NCI-H2196 (cell line): ENCODE results near the gene CPNE9.

Experiments
- DNase-seq: peaks from one replicate; lab custom pipeline; 2025; ENCODE audit not compliant: unreplicated experiment; lab: John Stamatoyannopoulos, UW

Gene CPNE9, protein sequence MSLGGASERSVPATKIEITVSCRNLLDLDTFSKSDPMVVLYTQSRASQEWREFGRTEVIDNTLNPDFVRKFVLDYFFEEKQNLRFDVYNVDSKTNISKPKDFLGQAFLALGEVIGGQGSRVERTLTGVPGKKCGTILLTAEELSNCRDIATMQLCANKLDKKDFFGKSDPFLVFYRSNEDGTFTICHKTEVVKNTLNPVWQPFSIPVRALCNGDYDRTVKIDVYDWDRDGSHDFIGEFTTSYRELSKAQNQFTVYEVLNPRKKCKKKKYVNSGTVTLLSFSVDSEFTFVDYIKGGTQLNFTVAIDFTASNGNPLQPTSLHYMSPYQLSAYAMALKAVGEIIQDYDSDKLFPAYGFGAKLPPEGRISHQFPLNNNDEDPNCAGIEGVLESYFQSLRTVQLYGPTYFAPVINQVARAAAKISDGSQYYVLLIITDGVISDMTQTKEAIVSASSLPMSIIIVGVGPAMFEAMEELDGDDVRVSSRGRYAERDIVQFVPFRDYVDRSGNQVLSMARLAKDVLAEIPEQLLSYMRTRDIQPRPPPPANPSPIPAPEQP

DNA sequence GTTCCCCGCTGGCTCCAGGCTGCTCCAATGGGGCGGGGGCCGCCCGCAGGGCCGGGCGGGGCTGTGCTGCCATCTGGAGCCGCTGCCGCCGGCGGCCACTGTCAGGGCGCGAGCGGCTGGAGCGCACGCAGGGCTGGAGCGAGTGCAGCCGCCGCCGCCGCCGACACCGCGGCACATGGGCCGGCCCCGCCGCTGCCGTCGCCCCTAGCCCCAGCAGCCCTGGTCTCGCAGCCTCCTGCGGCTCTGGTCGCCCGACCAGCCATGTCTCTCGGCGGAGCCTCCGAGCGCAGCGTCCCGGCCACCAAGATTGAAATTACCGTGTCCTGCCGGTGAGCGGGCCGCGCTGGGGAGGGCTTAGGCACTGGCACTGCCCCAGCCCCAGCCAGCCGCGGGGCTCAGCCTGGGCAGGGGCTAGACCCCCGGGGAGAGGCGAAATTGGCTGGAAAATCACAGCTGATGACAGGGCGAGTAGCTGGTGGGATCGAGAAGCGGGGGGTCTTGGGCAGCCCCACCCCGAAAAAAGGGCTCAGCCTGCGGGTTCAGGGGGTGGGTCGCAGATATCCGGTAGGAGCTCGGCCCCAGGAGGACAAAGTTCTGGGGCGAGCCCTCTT is at the start of gene CPNE9:
CPNE9 (plus strand) TSS at position 98 of the 611 bp plus-strand sequence; CDS start at position 262, 164 bp downstream.
- no peak for DNase-seq

DNA sequence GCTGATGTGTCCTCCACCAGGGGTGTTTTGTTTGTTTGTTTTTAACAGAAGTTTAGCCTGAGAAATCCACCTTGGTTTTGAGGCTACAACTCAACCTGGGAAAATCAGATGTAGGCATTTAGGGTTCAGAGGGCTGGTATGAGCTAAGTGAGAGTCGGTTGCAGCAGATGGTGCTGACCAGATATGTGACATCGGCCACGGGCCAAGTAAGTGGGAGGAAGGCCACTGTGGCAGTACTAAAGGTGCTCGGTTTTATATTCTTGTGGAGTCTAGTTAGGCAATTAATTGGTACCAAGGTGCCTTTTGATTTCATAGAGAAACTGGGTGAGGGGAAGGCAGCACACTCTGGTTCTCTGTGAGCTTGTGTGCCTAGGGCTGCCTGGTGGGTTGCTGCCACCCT is 43.8 kb upstream of the CPNE9 start:
- DNase-seq, result no peak

DNA sequence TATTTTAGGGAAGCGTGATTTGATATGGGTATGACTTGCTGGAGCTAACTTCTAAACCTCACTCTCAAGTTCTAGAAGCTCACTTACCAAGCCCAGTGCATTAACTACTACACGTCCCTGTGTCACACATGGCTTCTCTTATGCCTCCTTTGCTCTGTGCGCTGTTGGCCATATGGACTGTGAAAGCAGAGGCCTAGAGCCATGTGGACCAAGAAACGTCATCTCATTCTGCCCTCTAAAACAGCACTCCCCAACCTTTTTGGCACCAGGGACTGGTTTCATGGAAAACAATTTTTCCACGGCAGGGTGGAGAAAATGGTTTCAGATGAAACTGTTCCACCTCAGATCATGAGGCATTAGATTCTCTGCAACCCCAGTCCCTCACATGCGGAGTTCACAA is 42.7 kb upstream of the CPNE9 start:
- DNase-seq, result no peak

DNA sequence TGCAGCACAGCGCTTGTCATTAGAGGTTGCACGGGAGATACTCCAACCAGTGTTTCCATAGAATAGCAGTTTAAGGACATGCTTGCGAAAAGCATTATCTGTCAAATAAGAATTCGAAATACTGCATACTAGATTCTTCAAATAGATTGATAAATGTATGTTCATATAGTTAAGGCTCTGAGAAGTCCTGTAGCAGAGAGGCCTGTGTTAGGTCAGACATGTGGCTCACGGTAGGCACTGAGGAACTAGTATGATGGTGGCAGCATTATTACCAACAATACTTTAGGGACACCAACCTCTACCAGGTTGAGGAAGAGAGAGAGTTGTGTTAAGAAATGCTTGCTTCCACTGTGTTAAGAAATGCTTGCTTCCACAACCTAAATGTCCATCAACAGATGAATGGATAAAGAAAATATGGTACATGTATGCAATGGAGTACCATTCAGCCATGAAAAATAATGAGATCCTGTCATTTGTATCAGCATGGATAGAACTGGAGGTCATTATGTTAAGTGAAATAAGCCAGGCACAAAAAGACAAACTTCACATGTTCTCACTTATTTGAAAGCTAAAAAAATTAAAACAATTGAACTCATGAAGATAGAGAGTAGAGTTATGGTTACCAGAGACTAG is 39.4 kb upstream of the CPNE9 start:
- no peak for DNase-seq

DNA sequence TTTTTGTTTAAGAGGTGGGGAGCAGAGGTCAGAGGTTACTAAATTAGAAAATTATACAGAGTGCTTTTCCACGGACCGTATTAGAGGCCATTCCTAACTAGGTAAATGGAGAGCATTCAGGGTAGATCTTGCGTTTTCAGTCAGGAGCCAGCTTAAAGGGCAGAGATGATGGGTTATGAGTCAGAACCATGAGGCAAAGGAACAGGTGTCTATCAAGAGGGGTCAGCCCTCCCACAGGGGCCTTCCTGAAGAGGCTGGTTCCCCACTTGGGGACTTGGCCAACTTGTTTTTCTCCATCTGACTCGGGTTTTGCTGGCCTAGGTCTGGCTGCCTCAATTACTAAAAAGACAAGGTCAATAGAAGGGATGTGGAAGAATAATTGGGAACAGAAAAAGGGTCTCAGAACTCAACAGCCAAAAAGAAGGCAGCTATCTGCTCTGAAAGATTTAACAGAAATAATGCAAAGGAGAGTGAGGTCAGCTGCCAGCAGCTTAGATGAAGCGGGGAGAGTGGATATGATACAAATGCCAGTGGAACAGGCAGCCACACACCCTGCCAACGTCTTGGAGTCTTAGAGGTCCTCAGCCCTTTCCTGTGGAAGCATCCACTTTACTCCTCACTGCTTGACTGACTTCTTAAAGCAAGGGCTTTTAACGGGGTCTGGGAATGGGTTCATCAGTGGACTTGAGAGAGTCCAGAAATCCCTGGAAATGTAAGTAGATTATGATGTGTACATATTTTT is 36.8 kb upstream of the CPNE9 start:
- DNase-seq, result no peak

DNA sequence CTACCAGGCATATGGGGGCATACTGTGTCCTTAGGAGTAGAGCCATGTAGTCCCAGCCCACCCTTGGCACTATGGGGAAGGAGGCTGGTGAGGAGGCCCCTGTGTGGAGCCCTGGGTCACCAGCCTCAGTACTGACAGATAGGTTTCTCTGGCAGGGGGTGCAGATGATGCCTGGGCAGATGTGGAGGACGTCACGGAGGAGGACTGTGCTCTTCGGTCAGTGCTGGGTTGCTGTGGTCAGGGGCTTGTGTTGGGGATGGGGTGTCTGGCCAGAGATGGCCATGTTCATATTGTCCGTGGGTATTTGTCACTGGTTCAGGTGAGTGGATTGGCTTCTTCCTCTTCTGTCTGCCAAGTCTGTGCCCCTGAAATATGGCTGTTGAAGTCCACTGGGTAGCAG is 34.4 kb upstream of the CPNE9 start:
- DNase-seq, result no peak

DNA sequence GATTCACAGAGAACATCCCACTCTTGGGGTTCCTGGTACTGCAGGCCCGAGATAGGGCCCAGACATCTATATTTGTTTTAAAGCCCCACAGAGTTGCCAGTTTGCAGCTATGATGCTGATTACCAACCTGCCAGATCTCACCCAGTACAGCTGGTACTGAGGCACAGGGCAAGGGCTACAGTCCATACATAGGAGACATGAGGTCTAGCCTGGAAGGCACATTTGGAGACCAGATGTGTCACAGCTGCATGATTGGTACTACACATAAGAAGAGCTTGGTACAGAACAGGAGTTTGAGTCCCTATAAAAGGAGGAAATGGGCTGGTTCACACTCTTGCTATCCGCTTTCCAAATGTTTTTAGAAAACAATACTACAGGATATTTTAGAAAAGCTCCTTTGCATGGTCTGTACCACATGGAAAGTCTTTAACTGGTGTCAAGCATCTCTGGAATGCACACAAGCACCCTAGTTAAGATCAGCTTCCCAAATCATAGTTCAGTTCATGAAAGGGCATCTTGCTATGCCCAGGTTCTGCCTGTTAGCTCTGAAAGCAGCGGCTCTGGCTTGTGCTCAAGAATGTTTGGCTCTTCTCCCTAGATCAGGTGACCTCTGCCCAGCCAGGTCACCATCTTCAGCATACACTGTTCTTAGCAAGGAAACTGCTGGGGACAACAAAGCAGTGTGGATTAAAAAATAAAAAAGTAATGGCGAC is 33.8 kb upstream of the CPNE9 start:
- no peak for DNase-seq

DNA sequence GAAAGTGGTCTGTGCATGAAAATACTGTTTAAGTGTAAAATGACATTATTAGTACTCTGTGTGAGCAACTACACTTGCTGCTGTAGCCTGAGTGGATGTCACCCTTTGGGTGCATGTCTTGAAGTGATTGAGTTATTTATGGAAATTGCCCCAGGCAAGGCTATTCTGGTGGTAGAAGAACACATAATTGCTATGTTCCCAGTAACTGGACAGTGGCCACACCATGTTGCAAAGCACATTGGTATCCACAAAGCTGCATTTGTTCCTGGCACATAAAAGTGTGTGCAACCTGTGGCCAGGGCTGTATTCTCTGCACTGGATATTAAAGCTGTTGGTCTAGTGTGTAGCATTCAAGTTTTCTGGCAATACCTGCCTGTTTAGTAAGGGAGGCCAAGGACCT is 30.6 kb upstream of the CPNE9 start:
- no peak for DNase-seq

DNA sequence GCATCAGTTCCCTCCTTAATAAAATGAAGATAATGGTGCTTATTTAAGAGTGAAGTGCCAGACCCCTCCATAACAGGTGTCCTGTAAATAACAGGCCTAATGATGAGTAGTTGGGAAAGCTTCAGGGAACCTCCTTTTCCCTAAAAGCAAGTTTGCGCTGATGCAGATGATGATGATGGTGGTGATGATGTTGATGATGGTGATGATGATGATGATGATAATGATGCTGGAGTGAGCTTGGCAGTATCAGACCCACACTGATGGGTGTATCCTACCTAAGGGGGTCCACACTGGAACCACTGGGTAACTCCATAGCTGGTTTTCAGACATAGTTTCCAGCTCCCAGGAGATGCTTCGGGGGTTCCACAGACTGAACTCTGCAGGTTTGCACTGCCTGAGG is 29.9 kb upstream of the CPNE9 start:
- DNase-seq, result no peak

DNA sequence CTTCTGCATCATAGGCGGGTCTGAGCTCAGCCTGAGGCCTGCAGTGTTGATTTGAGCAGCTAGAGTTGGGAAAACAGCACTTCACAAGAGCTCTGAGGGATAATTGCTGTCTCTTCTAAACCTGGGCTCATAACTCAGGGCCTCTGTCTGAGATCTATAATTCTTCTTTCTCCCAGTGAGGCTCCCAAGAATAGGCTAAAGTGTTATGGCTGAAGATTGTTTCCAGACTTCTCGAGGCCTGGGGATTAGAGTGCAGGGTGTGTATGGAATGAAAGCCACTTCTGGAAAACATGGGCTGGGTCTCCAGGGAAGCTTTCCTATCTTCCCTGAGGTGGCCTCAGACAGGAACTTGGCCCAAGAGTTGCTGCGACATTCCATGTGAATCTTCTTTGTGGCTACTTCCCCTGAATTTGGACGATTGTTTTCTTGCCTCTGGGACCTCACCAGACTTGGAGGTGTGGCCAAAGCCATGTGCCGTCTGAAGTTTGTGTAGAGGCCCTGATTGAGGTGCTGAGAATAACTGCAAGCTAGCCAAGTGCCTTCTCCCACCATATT is 27.8 kb upstream of the CPNE9 start:
- no peak for DNase-seq

DNA sequence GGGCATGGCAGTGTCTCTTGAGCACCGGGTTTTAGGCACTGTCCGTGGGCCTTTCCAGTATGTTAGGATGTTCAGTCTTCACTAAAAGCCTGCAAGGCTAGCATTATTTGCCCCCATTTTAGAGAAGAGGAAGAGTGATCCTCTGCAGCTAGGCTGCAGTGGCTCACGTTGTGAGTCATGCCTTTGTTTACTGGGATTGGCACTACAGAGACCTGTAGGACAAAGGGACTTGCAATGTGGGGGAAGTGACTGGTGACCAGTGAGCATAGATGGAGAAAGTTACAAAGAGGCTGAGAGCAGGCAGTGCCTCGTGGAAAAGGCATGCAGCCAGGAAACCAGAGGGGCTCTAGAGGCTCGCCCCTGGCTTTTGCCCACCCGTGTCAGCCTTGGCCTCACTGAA is 26.8 kb upstream of the CPNE9 start:
- no peak for DNase-seq

DNA sequence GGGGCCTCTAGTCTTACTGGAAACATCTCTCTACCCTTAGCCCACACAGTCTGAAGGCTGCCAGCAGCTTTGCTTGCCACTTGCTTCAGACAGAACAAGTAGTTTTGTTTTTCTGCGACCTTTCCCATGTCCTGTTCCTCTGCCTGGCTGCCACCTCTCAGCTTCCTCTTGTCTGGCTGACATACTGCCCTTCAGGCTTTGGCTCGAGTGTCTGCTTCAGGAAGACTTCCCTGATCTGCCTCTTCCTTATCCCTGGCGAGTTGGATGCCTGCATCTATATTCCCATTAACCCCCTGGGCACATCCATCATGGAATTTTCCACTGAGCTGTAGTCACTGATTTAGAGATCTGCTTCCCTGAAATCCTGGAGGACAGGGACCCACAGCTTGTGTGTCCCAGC is 25.1 kb upstream of the CPNE9 start:
- no peak for DNase-seq

DNA sequence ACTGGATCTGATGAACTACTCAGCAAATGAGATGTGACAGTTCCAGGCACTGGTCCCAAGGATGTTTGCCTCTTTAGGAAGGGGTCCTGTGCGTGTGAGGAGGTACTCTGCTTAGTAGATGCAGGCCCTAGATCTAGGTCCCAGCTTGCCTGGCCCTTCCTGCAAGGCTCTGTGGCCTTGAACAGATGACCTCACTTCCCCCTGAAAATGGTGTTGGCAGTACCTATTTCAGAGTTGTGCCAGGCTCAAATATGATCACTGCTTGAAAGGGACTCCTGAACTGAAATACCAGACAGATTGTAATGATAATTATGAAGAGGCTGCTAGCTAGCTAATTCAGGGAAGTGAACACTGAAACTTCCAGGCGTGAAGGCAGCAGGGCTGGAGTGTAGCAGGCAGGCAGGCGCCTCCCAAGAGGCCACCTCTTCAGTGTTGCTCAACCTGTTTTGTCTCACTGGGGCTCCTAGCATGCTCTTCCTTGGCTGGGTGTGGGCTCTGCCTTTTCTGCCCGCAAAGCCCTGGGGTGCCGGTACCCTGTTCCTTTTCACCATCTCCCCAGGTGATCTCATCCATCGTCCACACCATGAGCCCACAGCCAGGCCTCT is 24.1 kb upstream of the CPNE9 start:
- DNase-seq, result no peak

DNA sequence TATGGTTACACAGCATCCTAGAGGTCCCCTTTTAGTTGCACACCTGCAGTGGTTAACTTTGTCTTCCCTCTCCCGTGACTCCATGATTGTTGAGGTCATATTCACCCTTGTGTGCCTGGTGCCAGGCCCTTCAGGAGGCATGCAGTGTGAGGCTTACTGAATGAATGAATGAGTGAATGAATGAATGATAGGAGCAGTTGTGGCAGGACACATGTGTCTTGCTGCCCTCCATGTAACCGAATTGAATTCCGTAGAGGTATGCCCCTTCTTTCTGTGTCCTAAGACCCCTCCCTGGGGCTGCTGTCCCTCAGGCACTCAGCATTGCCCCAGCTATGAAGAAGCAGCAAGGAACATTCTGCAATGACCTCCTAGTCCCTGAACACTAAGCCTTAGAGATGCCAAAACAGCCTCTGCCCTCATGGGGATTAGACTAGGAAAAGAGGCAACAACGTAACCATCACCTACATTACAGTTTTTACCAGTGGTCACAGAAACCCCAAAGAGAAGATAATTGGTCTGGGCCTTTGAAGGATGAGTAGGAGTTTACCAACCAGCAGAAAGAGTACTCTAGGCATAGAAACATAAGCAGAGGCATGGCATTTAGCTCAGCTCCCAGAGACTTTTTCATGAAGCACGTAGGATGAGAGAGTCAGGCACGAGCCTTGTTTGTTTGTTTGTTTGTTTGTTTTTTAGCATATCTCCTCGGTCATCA is 22.5 kb upstream of the CPNE9 start:
- DNase-seq, result no peak

DNA sequence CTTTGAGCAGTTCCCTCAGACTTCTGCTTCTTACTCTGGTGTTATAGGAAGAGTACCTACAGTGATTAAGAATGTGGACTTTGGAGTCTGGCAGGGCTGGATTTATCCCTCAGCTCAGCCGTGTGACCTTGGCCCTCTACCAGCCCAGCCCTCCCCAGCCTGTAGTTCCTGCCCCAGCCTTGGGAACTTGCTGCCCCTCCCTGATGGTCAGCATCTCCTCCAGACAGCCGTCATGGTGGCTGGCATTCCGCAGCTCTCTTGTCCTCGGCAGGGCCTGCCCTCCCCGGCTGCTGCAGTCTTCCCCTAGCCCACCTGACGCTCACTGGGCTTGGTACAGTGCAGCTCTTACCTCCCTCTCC is 21.9 kb upstream of the CPNE9 start:
- no peak for DNase-seq

DNA sequence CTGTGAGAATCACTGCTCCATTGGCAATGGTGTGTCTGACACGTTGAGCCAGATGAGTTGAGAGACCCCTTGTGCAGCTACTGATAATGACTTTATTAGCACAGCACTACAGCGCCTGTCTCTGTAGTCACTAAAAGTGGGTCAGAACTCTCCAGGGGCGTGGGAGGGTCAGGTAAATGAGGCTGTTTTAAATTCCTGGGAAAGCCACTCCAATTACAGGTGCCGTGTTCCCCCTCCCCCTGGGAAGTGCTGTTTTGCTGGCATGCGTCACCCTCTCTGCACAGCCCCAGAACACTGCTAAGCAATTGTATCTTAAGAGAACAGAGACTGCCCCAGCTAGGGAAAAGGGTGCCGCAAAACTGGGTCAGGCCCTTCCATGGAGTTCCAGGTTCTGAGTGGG is 21.5 kb upstream of the CPNE9 start:
- no peak for DNase-seq

DNA sequence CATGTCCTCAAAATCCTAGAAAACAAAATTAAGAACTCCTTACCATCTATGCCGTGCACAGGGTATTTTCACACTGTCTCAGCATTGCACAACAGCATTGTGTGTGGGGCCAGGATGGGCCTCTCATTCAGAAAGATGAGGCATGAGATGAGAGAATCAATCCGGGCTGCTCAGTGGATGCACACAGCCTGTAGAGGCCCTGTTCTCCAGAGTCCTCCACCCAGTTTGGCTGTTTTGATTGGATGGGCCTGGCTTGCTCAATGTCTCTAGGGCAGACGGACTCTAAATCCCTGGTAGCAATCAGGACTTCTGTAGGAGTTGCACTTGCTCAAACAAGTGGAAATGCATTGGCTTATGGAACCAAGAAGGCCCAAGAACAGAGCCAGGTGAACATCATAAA is 20.2 kb upstream of the CPNE9 start:
- no peak for DNase-seq

DNA sequence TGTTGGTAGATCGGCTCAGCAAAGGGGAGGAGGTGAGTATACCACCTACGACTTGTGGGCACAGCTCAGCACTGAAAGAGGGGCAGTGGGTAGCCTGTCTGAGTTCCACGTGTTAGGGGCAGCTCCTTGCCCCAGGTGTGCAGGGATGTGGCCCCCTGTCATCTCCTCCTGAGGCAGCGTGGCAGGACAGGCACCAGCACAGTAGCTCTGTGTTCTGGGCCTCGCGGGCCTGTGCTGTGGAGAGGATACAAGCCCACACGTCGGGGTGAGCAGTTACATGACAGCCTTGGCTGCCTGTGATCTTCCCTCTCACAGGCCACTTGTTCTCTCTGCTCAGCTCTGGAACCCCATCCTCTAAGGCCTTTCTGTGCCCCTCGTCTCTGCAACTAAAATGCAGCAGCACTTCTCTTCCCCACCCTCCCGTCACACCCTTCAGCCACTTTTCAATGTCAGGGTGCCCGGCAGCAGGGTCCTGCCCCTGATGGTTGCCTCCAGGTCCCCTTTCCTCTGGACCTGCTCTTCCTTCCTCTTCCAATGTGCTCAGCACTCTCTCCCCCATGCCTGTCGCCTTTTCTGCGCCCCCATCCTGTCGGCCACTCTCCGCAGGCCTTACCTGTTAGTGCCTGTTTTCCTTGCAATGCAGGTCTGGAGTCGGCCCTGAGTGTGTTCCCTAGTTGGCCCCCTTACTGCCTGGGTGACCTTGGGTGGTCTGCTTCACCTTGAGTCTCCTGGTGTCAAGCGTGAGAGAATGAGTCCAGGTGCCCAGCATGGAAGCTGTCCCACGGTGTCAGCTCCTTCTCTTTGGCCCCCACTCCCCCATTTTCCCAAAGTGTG is 18.2 kb upstream of the CPNE9 start:
- DNase-seq, result no peak
